Glutamatergic neuron (in vitro differentiated cells): Measurements from ENCODE around the gene ARHGEF38. TPM values are rescaled to one million over a fixed set of nuclear protein-coding genes. Genes with fewer than 3 reads are reported as not detected.

Experiments
- DNase-seq: peaks from one replicate; pipeline ENCODE4 v3.0.0; 2022
- H3K27ac Mint-ChIP-seq: one replicate; pipeline ENCODE4 v1.8.0; 2020; ENCODE audit warnings: mild to moderate bottlenecking, mixed read lengths, inconsistent platforms; ENCODE audit not compliant: unreplicated experiment
- H3K27me3 Mint-ChIP-seq: one replicate; pipeline ENCODE4 v1.8.0; 2020; ENCODE audit warnings: mild to moderate bottlenecking, moderate library complexity, mixed read lengths, inconsistent platforms; ENCODE audit not compliant: unreplicated experiment
- H3K36me3 Mint-ChIP-seq: one replicate; pipeline ENCODE4 v1.8.0; 2020; ENCODE audit warnings: mild to moderate bottlenecking, mixed read lengths, inconsistent platforms; ENCODE audit not compliant: unreplicated experiment
- H3K4me1 Mint-ChIP-seq: one replicate; pipeline ENCODE4 v1.8.0; 2020; ENCODE audit warnings: mild to moderate bottlenecking, low read depth, mixed read lengths, inconsistent platforms; ENCODE audit not compliant: unreplicated experiment
- H3K4me3 Mint-ChIP-seq: one replicate; pipeline ENCODE4 v1.8.0; 2020; ENCODE audit warnings: mild to moderate bottlenecking, mixed read lengths, inconsistent platforms; ENCODE audit not compliant: unreplicated experiment
- H3K9me3 Mint-ChIP-seq: one replicate; pipeline ENCODE4 v1.8.0; 2020; ENCODE audit warnings: mild to moderate bottlenecking, moderate library complexity, mixed read lengths, inconsistent platforms; ENCODE audit not compliant: unreplicated experiment
- total RNA-seq: library from RNA; stranded (reverse); fragmentation: NEBNext Ultra II Directional; extraction: Animal tissue kit (Norgen Biotek cat#: 25700); gene quantifications from one replicate; pipeline ENCODE4 v1.2.1, GENCODE V29; 2021; ENCODE audit not compliant: unreplicated experiment
- TF ChIP-seq, protein P1 (sequence below): fragments of 200-600 bp; sonication (generic); IDR thresholded peaks from one replicate; pipeline ENCODE4 v1.5.0; 2021; ENCODE audit not compliant: partially characterized antibody, unreplicated experiment

ARHGEF38 gene
- total RNA-seq, 1 donor from 2014 or later: not detected

DNA sequence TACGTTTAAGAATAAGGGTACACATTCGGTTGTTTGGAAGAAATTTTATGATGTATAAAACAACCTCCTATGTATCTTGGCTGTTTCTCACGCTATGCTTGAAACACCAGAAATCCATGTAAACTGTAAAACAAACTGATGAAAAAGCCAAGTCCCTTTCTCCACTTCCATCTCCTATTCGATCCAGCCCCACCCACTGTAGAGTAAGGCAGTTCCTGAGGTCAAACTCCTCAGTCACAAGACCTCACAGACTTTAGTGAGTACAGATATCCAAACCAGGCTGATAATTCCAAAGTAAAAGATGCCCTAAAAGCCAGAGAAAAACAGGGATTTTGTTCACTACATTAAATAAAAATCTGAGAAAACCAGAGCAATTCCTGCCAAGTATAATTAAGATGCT lies 45.6 kb downstream of the ARHGEF38 start:
- Mint-ChIP-seq H3K36me3 (no peaks in the 10 kb centered on the region), H3K4me3 (no peak overlapping the region), H3K4me1 (no peaks in the 10 kb centered on the region), H3K27me3 (no peaks in the 10 kb centered on the region), H3K27ac (no peak overlapping the region), H3K9me3 (no peaks in the 10 kb centered on the region)
- TF ChIP-seq, protein P1, sequence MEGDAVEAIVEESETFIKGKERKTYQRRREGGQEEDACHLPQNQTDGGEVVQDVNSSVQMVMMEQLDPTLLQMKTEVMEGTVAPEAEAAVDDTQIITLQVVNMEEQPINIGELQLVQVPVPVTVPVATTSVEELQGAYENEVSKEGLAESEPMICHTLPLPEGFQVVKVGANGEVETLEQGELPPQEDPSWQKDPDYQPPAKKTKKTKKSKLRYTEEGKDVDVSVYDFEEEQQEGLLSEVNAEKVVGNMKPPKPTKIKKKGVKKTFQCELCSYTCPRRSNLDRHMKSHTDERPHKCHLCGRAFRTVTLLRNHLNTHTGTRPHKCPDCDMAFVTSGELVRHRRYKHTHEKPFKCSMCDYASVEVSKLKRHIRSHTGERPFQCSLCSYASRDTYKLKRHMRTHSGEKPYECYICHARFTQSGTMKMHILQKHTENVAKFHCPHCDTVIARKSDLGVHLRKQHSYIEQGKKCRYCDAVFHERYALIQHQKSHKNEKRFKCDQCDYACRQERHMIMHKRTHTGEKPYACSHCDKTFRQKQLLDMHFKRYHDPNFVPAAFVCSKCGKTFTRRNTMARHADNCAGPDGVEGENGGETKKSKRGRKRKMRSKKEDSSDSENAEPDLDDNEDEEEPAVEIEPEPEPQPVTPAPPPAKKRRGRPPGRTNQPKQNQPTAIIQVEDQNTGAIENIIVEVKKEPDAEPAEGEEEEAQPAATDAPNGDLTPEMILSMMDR: no peak
- no peak for DNase-seq

DNA sequence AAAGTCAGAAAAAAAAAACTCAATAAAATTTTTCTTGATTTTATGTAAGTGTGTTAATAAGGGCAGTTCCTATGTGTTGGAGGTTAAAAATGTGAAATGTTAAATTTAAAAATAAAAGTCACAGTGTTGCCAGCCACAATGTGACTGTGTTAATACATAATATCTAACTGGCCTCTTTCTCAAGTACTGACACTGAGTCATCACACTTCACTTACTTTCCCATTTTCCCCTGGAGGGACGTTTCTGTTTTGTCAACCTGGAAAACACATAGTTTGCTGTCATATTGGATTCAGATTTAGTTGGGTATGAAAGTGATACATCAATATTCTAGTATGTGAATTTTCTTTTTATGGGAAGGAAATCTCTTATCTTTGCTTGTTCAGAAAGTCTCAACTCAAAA lies 46.4 kb downstream of the ARHGEF38 start:
- Mint-ChIP-seq H3K36me3 (no peaks in the 10 kb centered on the region), H3K27me3 (no peaks in the 10 kb centered on the region), H3K4me1 (no peaks in the 10 kb centered on the region), H3K27ac (no peak overlapping the region), H3K9me3 (no peaks in the 10 kb centered on the region), H3K4me3 (no peak overlapping the region)
- DNase-seq: no peak
- TF ChIP-seq, protein P1: no peak

DNA sequence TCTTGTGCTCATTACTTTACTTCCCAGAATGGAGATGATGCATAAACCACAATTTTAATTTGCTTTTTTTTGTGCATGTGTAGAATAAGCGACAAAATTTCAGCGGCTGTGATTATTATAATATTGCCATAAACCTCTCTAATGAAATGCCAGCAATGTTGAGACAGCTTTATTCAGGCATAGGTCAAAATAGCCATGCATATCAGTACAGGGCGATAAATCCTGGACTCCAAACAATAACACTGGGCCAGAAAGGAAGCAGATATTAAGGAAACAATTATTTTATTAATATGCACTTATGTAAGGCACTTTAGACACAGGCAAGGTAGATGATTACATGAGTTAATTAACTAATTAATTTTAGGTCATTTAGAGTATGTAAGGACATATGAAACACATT lies 47.1 kb downstream of the ARHGEF38 start:
- H3K9me3 Mint-ChIP-seq: no peaks in the 10 kb centered on the region
- H3K27me3 Mint-ChIP-seq: no peaks in the 10 kb centered on the region
- no peaks in the 10 kb centered on the region for H3K4me1 Mint-ChIP-seq
- DNase-seq: no peak
- TF ChIP-seq, protein P1: no peak
- H3K27ac Mint-ChIP-seq: no peak overlapping the region
- H3K4me3 Mint-ChIP-seq: no peak overlapping the region
- no peaks in the 10 kb centered on the region for H3K36me3 Mint-ChIP-seq

- DNase-seq: no peak
Measured at GRCh38 chr4:105599932-105600655, 47.7 kb downstream of the ARHGEF38 start.

DNA sequence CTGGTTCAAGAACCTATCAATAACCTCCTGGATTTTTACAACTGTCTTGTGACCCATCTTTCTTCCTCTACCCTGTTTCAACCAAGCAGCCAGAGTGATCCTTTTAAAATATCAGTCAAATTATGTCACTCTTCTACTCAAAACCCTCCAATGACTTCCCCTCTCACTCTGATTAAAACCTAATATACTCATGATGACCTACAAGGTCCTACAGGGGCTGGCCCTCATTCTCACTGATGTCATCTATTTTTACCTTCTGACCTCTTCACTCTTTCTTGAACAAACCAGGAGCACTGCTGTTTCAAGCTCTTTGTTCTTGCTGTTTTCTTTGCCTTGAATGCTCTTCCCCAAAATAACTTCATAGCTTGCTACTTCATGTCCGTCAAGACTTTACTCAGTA lies 48.5 kb downstream of the ARHGEF38 start:
- H3K27me3 Mint-ChIP-seq: peaks cover 2% of the 10 kb centered on the region
- no peaks in the 10 kb centered on the region for H3K9me3 Mint-ChIP-seq
- no peak overlapping the region for H3K27ac Mint-ChIP-seq
- no peak overlapping the region for H3K4me3 Mint-ChIP-seq
- DNase-seq: no peak
- no peaks in the 10 kb centered on the region for H3K36me3 Mint-ChIP-seq
- H3K4me1 Mint-ChIP-seq: no peaks in the 10 kb centered on the region
- TF ChIP-seq, protein P1: no peak

More at GRCh38 chr4:105599932-105600655, 47.7 kb downstream of the ARHGEF38 start:
- Mint-ChIP-seq H3K27me3 (no peaks in the 10 kb centered on the region), H3K4me1 (no peaks in the 10 kb centered on the region), H3K27ac (no peak overlapping the region), H3K4me3 (no peak overlapping the region), H3K36me3 (no peaks in the 10 kb centered on the region), H3K9me3 (no peaks in the 10 kb centered on the region)
- TF ChIP-seq, protein P1: no peak
